Measurements from ENCODE around the gene EYA3. TPM values are rescaled to one million over a fixed set of nuclear protein-coding genes. Genes with fewer than 3 reads are reported as not detected.
A peak's percentile ranks its signal among the peaks of the same experiment; 100 is the strongest.

Gene EYA3
- polyA plus RNA-seq, 3 donors: 47.5 to 75.0 (median 61.0) TPM

DNA sequence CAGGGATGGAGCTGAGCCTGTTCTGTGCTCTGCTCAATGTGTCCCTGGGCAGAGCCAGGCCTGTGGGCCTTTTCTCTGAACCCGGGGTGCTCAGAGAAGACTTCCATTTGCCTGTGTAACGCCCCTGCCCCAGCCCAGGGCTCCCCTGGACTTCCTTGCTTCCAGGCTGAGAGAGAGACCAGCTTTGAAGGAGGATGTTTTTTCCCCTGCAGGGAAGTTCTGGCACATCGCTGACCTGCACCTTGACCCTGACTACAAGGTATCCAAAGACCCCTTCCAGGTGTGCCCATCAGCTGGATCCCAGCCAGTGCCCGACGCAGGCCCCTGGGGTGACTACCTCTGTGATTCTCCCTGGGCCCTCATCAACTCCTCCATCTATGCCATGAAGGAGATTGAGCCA is 143.4 kb downstream of the EYA3 start:
- no peak for DNase-seq

- no peak for DNase-seq
These were observed 146.5 kb downstream of the EYA3 start for GRCh38 chr1:27941671-27942540.

GRCh38 chr1:27940870-27941560 is 147.4 kb downstream of the EYA3 start:
- no peak for DNase-seq

- no peak for DNase-seq
These were observed 148.1 kb downstream of the EYA3 start for GRCh38 chr1:27940297-27940696.

- no peak for DNase-seq
These were observed 149.9 kb downstream of the EYA3 start for GRCh38 chr1:27938488-27938887.

DNA sequence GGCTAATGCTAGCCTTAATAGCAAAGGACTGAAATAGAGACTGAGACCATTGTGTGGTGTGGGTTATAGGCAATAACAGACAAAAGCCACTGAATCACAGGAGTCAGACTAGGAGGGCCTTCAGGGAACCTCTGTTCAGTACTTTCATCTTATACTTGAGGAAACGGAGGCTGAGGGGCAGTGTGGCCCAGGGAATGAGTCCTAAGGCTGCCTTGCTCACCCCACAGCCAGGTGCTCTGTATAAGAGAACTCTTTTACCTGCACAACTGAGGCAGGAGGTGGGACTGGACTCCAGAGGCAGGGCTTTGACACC is 150.9 kb downstream of the EYA3 start:
- no peak for DNase-seq

GRCh38 chr1:27936370-27936769 is 152.0 kb downstream of the EYA3 start:
- no peak for DNase-seq

DNA sequence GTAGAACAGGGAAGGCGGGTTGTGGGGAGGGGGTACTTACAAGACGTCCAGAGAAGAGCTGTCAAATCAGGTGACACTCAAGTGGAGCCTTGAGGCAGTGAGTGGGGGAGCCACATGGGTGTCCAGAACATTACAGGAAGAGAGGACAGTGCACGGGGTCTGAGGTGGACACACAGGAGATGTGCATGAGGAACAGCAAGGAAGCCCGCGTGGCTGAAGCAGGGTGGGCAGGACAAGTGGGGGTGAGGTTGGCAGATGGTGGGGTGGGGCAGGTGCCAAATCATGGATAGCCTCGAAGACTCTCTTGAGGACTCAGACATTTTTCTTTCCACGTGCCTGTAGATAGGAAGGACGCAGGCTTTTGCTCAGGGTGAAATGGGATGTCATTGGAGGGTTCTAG is 152.7 kb downstream of the EYA3 start:
- no peak for DNase-seq

DNA sequence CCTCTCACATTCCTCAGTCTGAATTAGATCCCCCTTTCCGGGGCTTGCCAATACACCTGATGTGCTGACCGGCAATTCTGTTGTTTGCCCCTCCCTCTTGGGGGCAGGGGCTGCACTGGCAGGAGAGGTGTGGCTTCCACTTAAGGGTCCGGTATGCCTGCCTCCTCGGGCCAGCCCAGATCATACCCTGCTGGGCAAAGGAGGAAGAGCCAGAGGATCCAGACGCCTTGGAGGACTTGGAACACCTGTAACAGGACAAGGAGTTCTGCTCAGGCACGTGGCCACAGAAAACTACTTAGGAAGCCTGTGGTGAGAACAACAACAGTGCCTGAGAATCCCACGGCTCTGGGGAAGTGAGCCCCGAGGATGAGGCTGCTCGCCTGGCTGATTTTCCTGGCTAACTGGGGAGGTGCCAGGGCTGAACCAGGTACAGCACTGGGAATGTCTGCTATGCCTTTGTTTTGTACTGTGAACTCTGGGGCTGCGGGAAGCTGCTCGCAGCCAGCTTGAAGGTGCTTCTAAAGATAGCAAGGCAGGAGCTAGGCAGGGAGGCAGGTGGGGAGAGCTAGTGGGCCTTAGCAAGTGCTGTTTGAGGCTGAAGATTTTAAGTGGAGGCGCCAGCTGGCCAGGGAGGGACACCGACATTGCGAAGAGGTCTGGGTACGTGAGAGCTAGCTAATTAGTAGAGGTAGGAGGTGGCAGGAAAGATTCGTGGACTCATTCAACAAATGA is 153.4 kb downstream of the EYA3 start, which contains the start of gene SMPDL3B:
TSS of gene SMPDL3B (plus strand) at position 183 of the 732 bp plus-strand sequence. CDS start at position 367, 184 bp downstream.
- DNase-seq: peak; percentile 62

- DNase-seq: no peak
These were observed 156.7 kb downstream of the EYA3 start for GRCh38 chr1:27931759-27932158.

DNA sequence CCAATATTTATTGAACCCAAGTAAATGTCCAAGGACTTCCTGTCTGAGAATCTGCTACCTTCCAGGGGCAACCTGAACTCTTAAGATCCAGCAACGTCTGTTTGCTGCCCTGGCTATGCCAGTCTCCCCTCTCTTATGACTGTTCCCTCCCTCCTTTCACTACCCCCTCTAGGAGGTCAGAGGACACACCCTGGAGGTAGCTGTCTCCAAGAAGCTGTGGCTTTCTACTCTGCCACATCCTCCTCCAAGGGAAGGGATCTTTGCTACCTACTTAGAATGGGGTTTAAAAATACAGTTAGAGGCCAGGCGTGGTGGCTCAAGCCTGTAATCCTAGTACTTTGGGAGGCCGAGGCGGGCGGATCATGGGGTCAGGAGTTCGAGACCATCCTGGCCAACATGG is 157.2 kb downstream of the EYA3 start:
- no peak for DNase-seq

DNA sequence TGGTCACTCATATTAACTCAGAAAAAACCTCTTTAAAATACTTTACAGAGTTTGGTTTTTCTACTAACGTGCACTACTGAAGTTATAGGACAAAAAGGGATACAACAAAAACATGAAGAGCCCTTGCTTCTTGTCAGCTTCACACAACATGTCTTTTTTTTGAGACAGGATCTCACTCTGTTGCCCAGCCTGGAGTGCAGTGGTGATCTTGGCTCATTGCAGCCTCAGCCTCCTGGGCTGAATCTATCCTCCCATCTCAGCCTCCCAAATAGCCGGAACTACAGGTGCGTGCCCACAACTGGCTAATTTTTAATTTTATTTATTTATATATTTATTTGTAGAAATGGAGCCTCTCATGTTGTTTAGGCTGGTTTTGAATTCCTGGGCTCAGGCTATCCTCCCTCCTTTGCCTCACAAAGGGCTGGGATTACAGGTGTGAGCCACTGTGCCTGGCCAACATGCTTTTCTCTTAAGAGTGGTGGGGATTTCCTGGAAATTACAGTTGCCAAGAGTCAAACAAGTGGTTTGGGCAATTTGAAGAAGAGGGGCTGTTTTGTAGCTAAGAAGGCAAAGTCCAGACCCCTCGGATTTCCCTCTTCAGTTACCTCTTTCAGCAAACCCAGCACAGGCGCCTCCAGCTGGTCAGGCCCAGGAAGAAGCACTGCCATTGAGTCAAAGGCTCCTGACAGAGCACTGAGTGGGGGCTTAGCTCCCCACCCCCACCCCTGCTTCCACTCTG is 160.0 kb downstream of the EYA3 start:
- DNase-seq: no peak

DNA sequence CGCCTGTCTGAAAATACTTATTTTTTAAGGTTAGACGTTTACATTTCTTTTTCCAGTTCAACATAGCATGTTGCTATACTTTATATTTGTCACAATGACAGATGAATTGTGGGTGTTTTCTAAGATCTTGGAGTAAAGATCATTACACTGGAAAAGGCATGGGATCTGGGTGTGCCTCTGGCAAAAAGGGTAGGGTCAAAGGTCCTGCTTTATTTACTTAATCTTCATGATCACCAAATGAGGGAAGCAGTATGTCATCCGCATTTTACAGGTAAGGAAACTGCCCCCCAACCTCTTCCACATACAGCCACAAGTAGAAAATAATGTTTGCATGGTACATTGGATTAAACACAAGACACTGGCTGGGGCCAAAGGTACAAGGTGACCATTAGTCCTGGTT is 166.1 kb downstream of the EYA3 start:
- no peak for DNase-seq

Other genes starting within 250 kb of the EYA3 start
- gene THEMIS2, start 216.1 kb downstream of the EYA3 start, polyA plus RNA-seq (ENCODE audit: insufficient read length in 3 of 3): 1 to 10 TPM; 4.1 to 4.5 (median 4.4) TPM
- gene RPA2, start 174.0 kb downstream of the EYA3 start, polyA plus RNA-seq (ENCODE audit: insufficient read length in 3 of 3): 10 to 100 TPM; 64.0 to 67.7 (median 64.3) TPM
- gene SMPDL3B, start 153.6 kb downstream of the EYA3 start, polyA plus RNA-seq (ENCODE audit: insufficient read length in 3 of 3): 10 to 100 TPM; 12.1 to 17.5 (median 13.2) TPM
- gene XKR8, start 128.6 kb downstream of the EYA3 start, polyA plus RNA-seq (ENCODE audit: insufficient read length in 3 of 3): 10 to 100 TPM in 2 of 3 donors, 1 to 10 TPM in 1; 9.1 to 11.5 (median 10.4) TPM
- gene PTAFR, start 88.1 kb upstream of the EYA3 start, polyA plus RNA-seq (ENCODE audit: insufficient read length in 3 of 3): 1 to 10 TPM; 2.2 to 2.6 (median 2.4) TPM
- gene DNAJC8, start 144.4 kb upstream of the EYA3 start, polyA plus RNA-seq (ENCODE audit: insufficient read length in 3 of 3): 100 to 1,000 TPM; 144 to 160 (median 159) TPM
- gene ATP5IF1, start 147.5 kb upstream of the EYA3 start, polyA plus RNA-seq (ENCODE audit: insufficient read length in 3 of 3): 100 to 1,000 TPM; 311 to 370 (median 334) TPM
- 10 to 100 TPM; 20.7 to 23.6 (median 21.4) TPM for gene SESN2, start 170.9 kb upstream of the EYA3 start, polyA plus RNA-seq (ENCODE audit: insufficient read length in 3 of 3)
- gene MED18, start 240.4 kb upstream of the EYA3 start, polyA plus RNA-seq (ENCODE audit: insufficient read length in 3 of 3): 10 to 100 TPM; 22.5 to 25.5 (median 22.7) TPM